ENCODE measurements around the gene DDC. TPM values are rescaled to one million over a fixed set of nuclear protein-coding genes. Genes with fewer than 3 reads are reported as not detected.

The DDC gene
- total RNA-seq, 2 donors from 2014 or later, result 0.85 TPM; not detected in 1

- ATAC-seq (ENCODE audit: insufficient number of reproducible peaks, low FRiP score, low read depth), result no peak
- no peaks in the 10 kb centered on the region for H3K27me3 ChIP-seq (replicated peaks; ENCODE audit: insufficient read depth)
- peaks cover 37% of the 10 kb centered on the region for H3K36me3 ChIP-seq
- H3K4me3 ChIP-seq, result no peak overlapping the region
- H3K27ac ChIP-seq, result no peak overlapping the region
- TF ChIP-seq CTCF (IDR thresholded peaks at IDR 0.05), result no peak
- no peaks in the 10 kb centered on the region for H3K9me3 ChIP-seq
- H3K4me1 ChIP-seq (ENCODE audit: control insufficient read depth in 1 of 2, low read depth in 2 of 2), result no peaks in the 10 kb centered on the region
- no peak for DNase-seq (ENCODE audit: low spot score)
Observed at GRCh38 chr7:50608196-50608906, 43.1 kb upstream of the DDC start.

- Histone ChIP-seq H3K9me3 (no peaks in the 10 kb centered on the region), H3K36me3 (peaks cover 31% of the 10 kb centered on the region), H3K27me3 (replicated peaks; ENCODE audit: insufficient read depth) (no peaks in the 10 kb centered on the region), H3K4me1 (ENCODE audit: control insufficient read depth in 1 of 2, low read depth in 2 of 2) (no peaks in the 10 kb centered on the region), H3K27ac (no peak overlapping the region), H3K4me3 (no peak overlapping the region)
- TF ChIP-seq CTCF (IDR thresholded peaks at IDR 0.05), result no peak
- no peak for ATAC-seq (ENCODE audit: insufficient number of reproducible peaks, low FRiP score, low read depth)
- DNase-seq (ENCODE audit: low spot score), result no peak
Observed at GRCh38 chr7:50607524-50608125, 42.4 kb upstream of the DDC start.

- Histone ChIP-seq H3K27ac (no peak overlapping the region), H3K4me1 (ENCODE audit: control insufficient read depth in 1 of 2, low read depth in 2 of 2) (no peaks in the 10 kb centered on the region), H3K9me3 (no peaks in the 10 kb centered on the region), H3K27me3 (replicated peaks; ENCODE audit: insufficient read depth) (no peaks in the 10 kb centered on the region), H3K4me3 (no peak overlapping the region), H3K36me3 (peaks cover 25% of the 10 kb centered on the region)
- DNase-seq (ENCODE audit: low spot score) (no peak), ATAC-seq (ENCODE audit: insufficient number of reproducible peaks, low FRiP score, low read depth) (no peak)
- no peak for TF ChIP-seq CTCF (IDR thresholded peaks at IDR 0.05)
Observed at GRCh38 chr7:50605059-50605458, 39.9 kb upstream of the DDC start.

GRCh38 chr7:50603287-50603686 is 38.1 kb upstream of the DDC start:
- Histone ChIP-seq H3K36me3 (peaks cover 25% of the 10 kb centered on the region), H3K4me3 (no peak overlapping the region), H3K9me3 (no peaks in the 10 kb centered on the region), H3K27me3 (replicated peaks; ENCODE audit: insufficient read depth) (no peaks in the 10 kb centered on the region), H3K4me1 (ENCODE audit: control insufficient read depth in 1 of 2, low read depth in 2 of 2) (no peaks in the 10 kb centered on the region), H3K27ac (no peak overlapping the region)
- DNase-seq (ENCODE audit: low spot score) (no peak), ATAC-seq (ENCODE audit: insufficient number of reproducible peaks, low FRiP score, low read depth) (no peak)
- TF ChIP-seq CTCF (IDR thresholded peaks at IDR 0.05), result no peak

- Histone ChIP-seq H3K27ac (no peak overlapping the region), H3K36me3 (peaks cover 13% of the 10 kb centered on the region), H3K4me1 (ENCODE audit: control insufficient read depth in 1 of 2, low read depth in 2 of 2) (no peaks in the 10 kb centered on the region), H3K4me3 (no peak overlapping the region), H3K9me3 (no peaks in the 10 kb centered on the region), H3K27me3 (replicated peaks; ENCODE audit: insufficient read depth) (no peaks in the 10 kb centered on the region)
- TF ChIP-seq CTCF (IDR thresholded peaks at IDR 0.05), result no peak
- ATAC-seq (ENCODE audit: insufficient number of reproducible peaks, low FRiP score, low read depth), result no peak
- no peak for DNase-seq (ENCODE audit: low spot score)
Observed at GRCh38 chr7:50599385-50599784, 34.2 kb upstream of the DDC start.

Data from thoracic aorta (tissue), 2 donors.